ENCODE results near the gene RFTN1.

Gene RFTN1

DNA sequence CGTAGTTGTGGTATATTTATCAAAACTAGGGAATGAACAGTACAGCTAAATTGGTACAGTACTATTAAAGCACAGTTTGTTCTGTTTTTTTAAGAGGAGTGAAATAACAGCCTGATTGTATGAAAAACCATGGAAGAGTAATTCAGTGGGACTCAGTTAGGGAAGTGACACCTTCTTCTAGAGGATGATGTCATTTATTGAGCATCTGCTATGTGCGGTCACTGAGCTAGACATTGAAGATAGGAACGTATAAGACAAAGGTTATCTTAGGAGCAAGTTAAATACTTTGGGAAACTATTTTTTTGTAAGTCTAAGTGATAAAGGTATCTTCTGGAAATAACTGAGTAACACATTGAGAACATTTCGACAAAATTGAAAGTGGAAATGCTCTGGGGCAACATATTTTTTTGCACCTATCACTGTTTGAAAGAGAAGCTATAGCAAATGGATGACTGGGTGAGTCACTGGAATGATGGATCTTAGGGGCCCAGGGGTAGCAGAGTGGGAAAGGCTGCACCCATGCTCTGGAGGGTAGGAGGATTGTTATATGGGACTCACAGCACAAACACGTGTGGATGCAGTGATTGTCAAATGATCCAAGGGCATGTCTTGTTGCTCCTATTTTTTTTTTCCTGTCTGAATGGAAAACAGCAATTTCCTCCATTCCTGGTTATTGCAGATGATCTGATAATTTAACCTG, 205.5 kb downstream of the RFTN1 start:
- no peak overlapping the region for H3K4ac ChIP-seq (ENCODE audit: low read length)
- no peak overlapping the region for H3K18ac ChIP-seq (ENCODE audit: low read length)
- no peak overlapping the region for H3K4me2 ChIP-seq (ENCODE audit: insufficient read depth, low read length, poor library complexity, severe bottlenecking)
- no peak for DNase-seq (ENCODE audit: low spot score)
- H3K4me3 ChIP-seq (ENCODE audit: low read length in 2 of 2) = no peak overlapping the region
- H3K27ac ChIP-seq (replicated peaks; ENCODE audit: low read length) = no peak overlapping the region
- H3K79me1 ChIP-seq (ENCODE audit: low read depth, low read length) = no peaks in the 10 kb centered on the region
- H3K4me1 ChIP-seq (ENCODE audit: control insufficient read depth in 2 of 2, insufficient read depth in 1 of 2, low read depth in 1 of 2, low read length in 2 of 2) = peaks cover 0 to 3% of the 10 kb centered on the region in 2 donors
- H3K36me3 ChIP-seq (replicated peaks in 1 of 2; ENCODE audit: control insufficient read depth in 2 of 2, insufficient read depth in 2 of 2, low read length in 2 of 2) = peaks cover 12 to 56% of the 10 kb centered on the region in 2 donors
- H2AFZ ChIP-seq (ENCODE audit: low read length) = no peak overlapping the region
- H2BK15ac ChIP-seq (ENCODE audit: low read length) = no peak overlapping the region
- no CpG with 5 or more reads among the region's 5 CpGs for WGBS, 2 donors (ENCODE audit: extremely low coverage in 2 of 2, insufficient read length in 2 of 2, insufficient replicate concordance in 1 of 2)
- H2BK120ac ChIP-seq (ENCODE audit: low read depth, low read length) = no peak overlapping the region
- no peak overlapping the region for H2BK5ac ChIP-seq (ENCODE audit: low read length)
- H4K91ac ChIP-seq (ENCODE audit: low read depth, low read length, poor library complexity) = no peak overlapping the region
- H3K27me3 ChIP-seq (ENCODE audit: control insufficient read depth in 3 of 3, insufficient read depth in 3 of 3, low read depth in 1 of 3, low read length in 3 of 3) = no peaks in the 10 kb centered on the region
- H3K23ac ChIP-seq (ENCODE audit: low read depth, low read length, poor library complexity) = no peak overlapping the region
- no peak overlapping the region for H2BK12ac ChIP-seq (ENCODE audit: low read length)
- no peak overlapping the region for H3K14ac ChIP-seq (ENCODE audit: low read length)
- no peaks in the 10 kb centered on the region for H3K9me3 ChIP-seq (replicated peaks in 1 of 2; ENCODE audit: control insufficient read depth in 2 of 2, insufficient read depth in 1 of 2, low read depth in 1 of 2, low read length in 2 of 2)
- H2AK5ac ChIP-seq (ENCODE audit: low read depth, low read length) = no peak overlapping the region
- H3K9ac ChIP-seq (ENCODE audit: low read depth, low read length, poor library complexity) = no peak overlapping the region
- no peak overlapping the region for H4K8ac ChIP-seq (ENCODE audit: low read depth, low read length)

DNA sequence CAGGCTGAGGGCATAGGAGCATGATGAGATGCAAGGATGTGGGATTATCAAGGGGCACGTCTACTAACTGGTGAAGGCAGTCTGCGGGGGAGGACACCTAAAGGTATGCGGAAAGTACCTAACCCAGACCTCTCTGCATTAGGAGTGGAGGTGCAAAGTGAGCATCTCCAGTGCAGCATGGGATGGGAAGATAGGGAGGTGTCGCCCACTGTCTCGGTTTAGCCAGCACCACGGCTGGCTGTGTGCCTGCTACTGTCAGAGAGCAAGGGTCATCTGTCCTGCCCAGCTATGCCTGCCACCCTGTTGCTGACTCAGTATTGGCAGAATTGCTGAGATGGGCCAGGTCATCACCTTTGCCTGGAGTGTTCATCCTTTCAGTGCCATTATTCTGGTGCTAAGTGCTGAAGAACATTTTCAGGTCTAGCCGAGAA, 208.4 kb downstream of the RFTN1 start:
- H3K23ac ChIP-seq (ENCODE audit: low read depth, low read length, poor library complexity) = no peak overlapping the region
- no peak overlapping the region for H3K4me3 ChIP-seq (ENCODE audit: low read length in 2 of 2)
- no peak overlapping the region for H4K91ac ChIP-seq (ENCODE audit: low read depth, low read length, poor library complexity)
- H2BK12ac ChIP-seq (ENCODE audit: low read length) = no peak overlapping the region
- no peak overlapping the region for H2AFZ ChIP-seq (ENCODE audit: low read length)
- no peak overlapping the region for H3K14ac ChIP-seq (ENCODE audit: low read length)
- no peak overlapping the region for H3K9ac ChIP-seq (ENCODE audit: low read depth, low read length, poor library complexity)
- no peak overlapping the region for H3K27ac ChIP-seq (replicated peaks; ENCODE audit: low read length)
- H3K27me3 ChIP-seq (ENCODE audit: control insufficient read depth in 3 of 3, insufficient read depth in 3 of 3, low read depth in 1 of 3, low read length in 3 of 3) = no peaks in the 10 kb centered on the region
- peaks cover 7 to 10% of the 10 kb centered on the region in 2 donors for H3K4me1 ChIP-seq (ENCODE audit: control insufficient read depth in 2 of 2, insufficient read depth in 1 of 2, low read depth in 1 of 2, low read length in 2 of 2)
- H3K4me2 ChIP-seq (ENCODE audit: insufficient read depth, low read length, poor library complexity, severe bottlenecking) = no peak overlapping the region
- no peak overlapping the region for H2BK15ac ChIP-seq (ENCODE audit: low read length)
- H3K9me3 ChIP-seq (replicated peaks in 1 of 2; ENCODE audit: control insufficient read depth in 2 of 2, insufficient read depth in 1 of 2, low read depth in 1 of 2, low read length in 2 of 2) = no peaks in the 10 kb centered on the region
- no peak overlapping the region for H2BK120ac ChIP-seq (ENCODE audit: low read depth, low read length)
- WGBS, 2 donors (ENCODE audit: extremely low coverage in 2 of 2, insufficient read length in 2 of 2, insufficient replicate concordance in 1 of 2) = no CpG with 5 or more reads among the region's 7 CpGs
- H3K4ac ChIP-seq (ENCODE audit: low read length) = no peak overlapping the region
- H4K8ac ChIP-seq (ENCODE audit: low read depth, low read length) = no peak overlapping the region
- no peak overlapping the region for H2BK5ac ChIP-seq (ENCODE audit: low read length)
- no peak for DNase-seq (ENCODE audit: low spot score)
- H2AK5ac ChIP-seq (ENCODE audit: low read depth, low read length) = no peak overlapping the region
- H3K36me3 ChIP-seq (replicated peaks in 1 of 2; ENCODE audit: control insufficient read depth in 2 of 2, insufficient read depth in 2 of 2, low read length in 2 of 2) = peaks cover 8 to 67% of the 10 kb centered on the region in 2 donors
- no peak overlapping the region for H3K18ac ChIP-seq (ENCODE audit: low read length)
- no peaks in the 10 kb centered on the region for H3K79me1 ChIP-seq (ENCODE audit: low read depth, low read length)

DNA sequence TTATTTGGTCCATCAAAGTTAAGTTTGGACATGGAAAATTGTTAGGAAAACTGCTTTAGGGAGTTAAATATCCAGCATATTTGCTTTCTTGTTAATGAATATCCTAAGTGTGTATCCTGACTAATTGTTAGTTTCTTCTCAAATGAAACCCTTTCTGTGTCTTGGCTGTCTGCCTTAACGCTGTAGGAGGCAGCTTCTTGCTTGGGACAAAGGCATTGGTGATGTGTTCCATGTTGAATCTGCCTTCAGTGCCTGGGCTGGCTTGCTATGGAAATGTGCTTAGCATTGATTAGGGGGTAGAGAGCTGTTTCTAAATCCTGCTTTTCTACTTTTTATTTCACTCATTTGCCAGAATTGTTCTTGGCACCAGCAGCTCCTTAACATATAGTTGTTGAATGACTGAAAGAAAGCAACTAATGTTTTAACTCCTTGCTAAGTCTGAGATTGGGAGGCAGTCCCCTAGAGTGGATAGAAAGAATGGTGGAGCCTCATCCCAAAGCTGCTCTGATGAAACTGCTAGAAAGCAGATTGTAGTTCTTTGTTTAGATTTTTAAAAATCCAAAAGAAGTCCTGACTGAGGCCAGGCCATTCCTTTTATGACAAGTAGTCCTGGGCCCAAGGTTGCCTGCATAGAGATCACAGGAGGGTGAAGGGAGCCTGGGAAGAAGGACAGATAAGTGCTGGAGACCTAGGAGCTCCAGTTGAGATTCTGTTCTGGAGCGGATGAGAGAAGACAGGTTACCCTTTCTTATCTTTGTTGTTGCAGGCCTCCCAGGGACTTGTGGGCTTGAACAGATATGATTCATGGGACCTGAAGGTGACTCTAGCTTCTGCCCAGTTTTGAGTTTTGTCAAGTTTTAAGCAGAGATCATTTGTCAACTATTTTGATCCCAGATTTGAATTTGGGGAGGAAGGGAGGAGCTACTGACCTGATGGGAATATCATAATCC, 209.2 kb downstream of the RFTN1 start:
- Histone ChIP-seq H4K91ac (ENCODE audit: low read depth, low read length, poor library complexity) (no peak overlapping the region), H3K79me1 (ENCODE audit: low read depth, low read length) (no peaks in the 10 kb centered on the region), H2AK5ac (ENCODE audit: low read depth, low read length) (no peak overlapping the region), H2BK12ac (ENCODE audit: low read length) (no peak overlapping the region), H2BK5ac (ENCODE audit: low read length) (no peak overlapping the region), H3K4me1 (ENCODE audit: control insufficient read depth in 2 of 2, insufficient read depth in 1 of 2, low read depth in 1 of 2, low read length in 2 of 2) (peaks cover 7 to 10% of the 10 kb centered on the region in 2 donors), H3K14ac (ENCODE audit: low read length) (no peak overlapping the region), H2BK15ac (ENCODE audit: low read length) (no peak overlapping the region), H3K4me2 (ENCODE audit: insufficient read depth, low read length, poor library complexity, severe bottlenecking) (no peak overlapping the region), H2AFZ (ENCODE audit: low read length) (no peak overlapping the region), H3K4me3 (ENCODE audit: low read length in 2 of 2) (no peak overlapping the region), H3K27ac (replicated peaks; ENCODE audit: low read length) (no peak overlapping the region), H3K9ac (ENCODE audit: low read depth, low read length, poor library complexity) (no peak overlapping the region), H3K27me3 (ENCODE audit: control insufficient read depth in 3 of 3, insufficient read depth in 3 of 3, low read depth in 1 of 3, low read length in 3 of 3) (no peaks in the 10 kb centered on the region), H3K36me3 (replicated peaks in 1 of 2; ENCODE audit: control insufficient read depth in 2 of 2, insufficient read depth in 2 of 2, low read length in 2 of 2) (peaks cover 8 to 71% of the 10 kb centered on the region in 2 donors), H3K9me3 (replicated peaks in 1 of 2; ENCODE audit: control insufficient read depth in 2 of 2, insufficient read depth in 1 of 2, low read depth in 1 of 2, low read length in 2 of 2) (no peaks in the 10 kb centered on the region), H2BK120ac (ENCODE audit: low read depth, low read length) (no peak overlapping the region), H3K18ac (ENCODE audit: low read length) (no peak overlapping the region), H3K23ac (ENCODE audit: low read depth, low read length, poor library complexity) (no peak overlapping the region), H3K4ac (ENCODE audit: low read length) (no peak overlapping the region), H4K8ac (ENCODE audit: low read depth, low read length) (no peak overlapping the region)
- DNase-seq (ENCODE audit: low spot score) = no peak
- no CpG with 5 or more reads among the region's 2 CpGs for WGBS, 2 donors (ENCODE audit: extremely low coverage in 2 of 2, insufficient read length in 2 of 2, insufficient replicate concordance in 1 of 2)

DNA sequence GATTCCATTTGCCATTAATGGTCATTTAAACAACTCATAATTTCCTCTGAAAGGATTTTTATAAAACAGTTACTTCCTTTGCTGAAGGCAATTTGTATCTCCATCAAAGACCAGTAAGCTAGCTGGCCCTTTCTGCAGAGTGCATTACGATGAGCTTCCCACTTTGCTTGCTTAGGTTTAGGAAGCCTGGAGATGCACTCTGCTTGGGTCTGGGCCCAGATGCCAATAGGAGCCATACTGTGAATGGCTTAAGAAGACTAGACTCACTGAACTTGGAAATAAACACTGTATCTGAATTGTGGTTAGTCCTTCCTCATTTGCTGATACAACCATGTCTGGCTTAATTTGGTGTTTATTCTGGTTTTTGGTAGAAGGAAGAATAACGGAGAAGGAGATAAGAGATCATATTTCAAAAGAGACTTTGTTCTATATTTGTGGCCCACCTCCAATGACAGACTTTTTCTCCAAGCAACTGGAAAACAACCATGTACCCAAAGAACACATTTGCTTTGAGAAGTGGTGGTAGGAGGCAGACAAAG, 210.4 kb downstream of the RFTN1 start:
- H3K36me3 ChIP-seq (replicated peaks in 1 of 2; ENCODE audit: control insufficient read depth in 2 of 2, insufficient read depth in 2 of 2, low read length in 2 of 2) = peaks cover 8 to 79% of the 10 kb centered on the region in 2 donors
- H3K4ac ChIP-seq (ENCODE audit: low read length) = no peak overlapping the region
- H2BK5ac ChIP-seq (ENCODE audit: low read length) = no peak overlapping the region
- H2AK5ac ChIP-seq (ENCODE audit: low read depth, low read length) = no peak overlapping the region
- H4K8ac ChIP-seq (ENCODE audit: low read depth, low read length) = no peak overlapping the region
- H3K23ac ChIP-seq (ENCODE audit: low read depth, low read length, poor library complexity) = no peak overlapping the region
- H3K4me3 ChIP-seq (ENCODE audit: low read length in 2 of 2) = no peak overlapping the region
- peaks cover 0 to 1% of the 10 kb centered on the region in 2 donors for H3K9me3 ChIP-seq (replicated peaks in 1 of 2; ENCODE audit: control insufficient read depth in 2 of 2, insufficient read depth in 1 of 2, low read depth in 1 of 2, low read length in 2 of 2)
- no peak overlapping the region for H3K14ac ChIP-seq (ENCODE audit: low read length)
- DNase-seq (ENCODE audit: low spot score) = no peak
- no peak overlapping the region for H2BK15ac ChIP-seq (ENCODE audit: low read length)
- WGBS, 2 donors (ENCODE audit: extremely low coverage in 2 of 2, insufficient read length in 2 of 2, insufficient replicate concordance in 1 of 2) = no CpG with 5 or more reads among the region's 2 CpGs
- no peak overlapping the region for H2AFZ ChIP-seq (ENCODE audit: low read length)
- no peak overlapping the region for H3K9ac ChIP-seq (ENCODE audit: low read depth, low read length, poor library complexity)
- H2BK120ac ChIP-seq (ENCODE audit: low read depth, low read length) = no peak overlapping the region
- H3K4me1 ChIP-seq (ENCODE audit: control insufficient read depth in 2 of 2, insufficient read depth in 1 of 2, low read depth in 1 of 2, low read length in 2 of 2) = peaks cover 7 to 10% of the 10 kb centered on the region in 2 donors
- H2BK12ac ChIP-seq (ENCODE audit: low read length) = no peak overlapping the region
- H4K91ac ChIP-seq (ENCODE audit: low read depth, low read length, poor library complexity) = no peak overlapping the region
- no peaks in the 10 kb centered on the region for H3K79me1 ChIP-seq (ENCODE audit: low read depth, low read length)
- H3K4me2 ChIP-seq (ENCODE audit: insufficient read depth, low read length, poor library complexity, severe bottlenecking) = no peak overlapping the region
- no peaks in the 10 kb centered on the region for H3K27me3 ChIP-seq (ENCODE audit: control insufficient read depth in 3 of 3, insufficient read depth in 3 of 3, low read depth in 1 of 3, low read length in 3 of 3)
- H3K18ac ChIP-seq (ENCODE audit: low read length) = no peak overlapping the region
- no peak overlapping the region for H3K27ac ChIP-seq (replicated peaks; ENCODE audit: low read length)

All from neuronal stem cell (in vitro differentiated cells).